NK-92 treated with Interleukin-12 subunit alpha and Interleukin-12 subunit beta, amount 100 ng/mL, for 24 hours (cell line): ENCODE measurements around the gene SLC12A9.

Experiments used
- DNase-seq: peaks from one replicate; lab custom pipeline; 2025; lab: John Stamatoyannopoulos, UW

SLC12A9 gene

GRCh38 chr7:100885440-100886141 is 33.1 kb downstream of the SLC12A9 start:
- no peak for DNase-seq

DNA sequence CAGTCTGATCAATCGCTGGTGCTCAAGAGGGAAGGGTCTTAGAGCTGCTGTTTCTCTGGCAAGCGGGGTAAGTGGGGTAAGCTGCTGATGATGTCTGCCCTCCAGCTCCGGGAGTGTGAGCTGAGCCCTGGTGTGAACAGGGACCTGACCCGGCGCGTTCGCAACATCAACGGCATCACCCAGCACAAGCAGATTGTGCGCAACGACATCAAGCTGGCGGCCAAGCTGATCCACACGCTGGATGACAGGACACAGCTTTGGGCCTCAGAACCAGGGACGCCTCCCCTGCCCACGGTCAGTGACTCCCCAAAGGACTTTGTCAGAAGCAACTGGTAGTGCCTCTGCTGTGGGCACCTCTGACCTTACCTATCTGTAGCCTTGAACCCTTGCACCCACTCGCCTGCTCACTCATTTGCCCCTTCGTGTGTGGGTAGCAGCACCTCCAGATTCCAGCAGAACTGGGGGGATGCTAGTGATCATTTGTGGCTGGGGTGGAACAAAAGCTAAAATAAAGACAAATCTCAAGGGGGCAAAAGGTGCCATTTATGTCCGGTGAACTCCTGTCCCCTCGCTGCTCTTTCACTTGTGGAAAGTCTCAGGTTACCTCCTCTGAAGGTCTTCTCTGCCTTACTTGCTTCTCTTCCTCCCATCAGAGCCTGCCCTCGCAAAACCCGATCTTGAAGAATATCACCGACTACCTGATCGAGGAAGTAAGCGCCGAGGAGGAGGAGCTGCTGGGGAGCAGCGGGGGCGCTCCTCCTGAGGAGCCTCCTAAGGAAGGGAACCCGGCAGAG is 33.8 kb downstream of the SLC12A9 start:
- DNase-seq, result no peak

GRCh38 chr7:100886936-100887515 is 34.5 kb downstream of the SLC12A9 start:
- no peak for DNase-seq

DNA sequence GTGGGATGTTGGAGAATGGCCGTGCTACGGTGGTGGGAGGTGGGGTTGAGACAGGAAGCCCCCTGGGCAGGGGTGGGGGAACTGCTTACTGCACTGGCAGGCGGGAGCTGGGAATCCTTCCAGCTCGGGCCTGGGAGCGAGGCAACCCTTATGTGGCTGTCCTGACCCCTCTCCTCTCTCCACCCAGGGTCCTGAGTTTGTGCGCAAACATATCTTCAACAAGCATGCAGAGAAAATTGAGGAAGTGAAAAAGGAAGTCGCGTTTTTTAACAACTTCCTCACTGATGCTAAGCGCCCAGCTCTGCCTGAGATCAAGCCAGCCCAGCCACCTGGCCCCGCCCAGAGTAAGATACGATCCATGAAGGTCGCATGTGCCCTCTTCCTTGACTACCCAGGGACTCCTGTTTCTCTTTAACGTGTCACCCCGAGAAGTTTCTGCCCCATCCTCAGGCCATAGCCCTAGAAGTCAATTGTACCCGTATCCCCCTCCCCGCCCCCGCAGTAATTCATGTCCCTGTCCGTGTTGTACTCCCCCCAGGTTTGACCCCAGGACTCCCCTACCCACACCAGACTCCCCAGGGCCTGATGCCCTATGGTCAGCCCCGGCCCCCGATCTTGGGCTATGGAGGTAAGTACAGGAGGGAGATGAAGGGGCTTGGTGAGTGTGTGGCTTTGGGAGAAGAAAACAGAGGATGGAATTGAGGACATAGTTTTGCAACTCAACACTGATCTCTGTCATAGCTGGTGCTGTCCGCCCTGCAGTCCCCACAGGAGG is 35.2 kb downstream of the SLC12A9 start:
- DNase-seq, result no peak

GRCh38 chr7:100888291-100888987 is 35.9 kb downstream of the SLC12A9 start:
- DNase-seq, result no peak

- no peak for DNase-seq
Observed at GRCh38 chr7:100888988-100889750, 36.7 kb downstream of the SLC12A9 start, which contains the start of gene UFSP1. Gene UFSP1, minus strand, starts transcription at chr7:100889715. Its CDS starts 444 bp downstream, at chr7:100889271.

DNA sequence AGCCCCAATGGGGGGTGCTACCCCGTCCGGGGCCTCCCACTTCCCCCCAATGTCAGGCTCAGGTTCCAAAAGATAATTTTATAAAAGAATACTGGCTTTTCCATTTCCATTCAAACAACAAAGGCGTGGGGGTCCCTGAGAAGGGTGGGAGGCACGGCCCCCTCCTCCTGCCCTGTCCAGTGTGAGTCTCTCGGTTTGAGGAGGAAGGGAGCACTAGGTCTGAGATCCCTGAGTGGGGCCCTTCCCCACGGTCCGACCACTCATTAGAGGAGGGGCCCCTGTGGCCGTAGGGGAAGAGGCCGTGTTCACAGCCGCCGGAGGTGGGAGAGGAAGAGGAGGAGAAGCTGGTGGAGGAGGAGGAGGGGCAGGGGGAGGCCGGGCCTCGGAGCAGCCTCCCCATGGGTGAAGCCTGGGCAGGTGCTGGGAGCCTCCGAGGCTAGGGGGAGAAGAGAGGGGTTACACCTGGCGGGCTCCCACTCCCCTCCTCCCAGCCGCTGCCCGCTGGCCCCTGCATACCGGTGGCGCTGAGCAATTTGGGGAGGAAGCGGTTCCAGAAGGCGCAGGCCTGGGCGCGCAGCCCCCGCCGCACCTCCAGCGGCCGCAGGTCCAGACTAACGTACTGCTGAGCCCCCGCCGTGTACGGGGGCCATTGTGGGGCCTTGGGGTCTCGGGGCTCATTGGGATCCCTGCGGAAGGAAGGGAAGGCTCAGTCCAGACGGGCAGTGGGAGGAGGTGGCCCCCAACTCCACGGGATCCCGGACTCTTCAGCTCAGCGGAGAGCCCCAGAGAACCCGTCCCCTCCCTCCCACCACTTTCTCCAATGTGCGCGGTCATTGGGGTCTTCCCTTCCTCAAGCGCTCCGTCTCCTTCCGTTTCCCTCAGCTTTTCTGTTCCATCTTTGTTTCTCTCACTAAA is 38.4 kb downstream of the SLC12A9 start:
- no peak for DNase-seq

GRCh38 chr7:100891568-100892247 is 39.2 kb downstream of the SLC12A9 start:
- DNase-seq, result no peak

DNA sequence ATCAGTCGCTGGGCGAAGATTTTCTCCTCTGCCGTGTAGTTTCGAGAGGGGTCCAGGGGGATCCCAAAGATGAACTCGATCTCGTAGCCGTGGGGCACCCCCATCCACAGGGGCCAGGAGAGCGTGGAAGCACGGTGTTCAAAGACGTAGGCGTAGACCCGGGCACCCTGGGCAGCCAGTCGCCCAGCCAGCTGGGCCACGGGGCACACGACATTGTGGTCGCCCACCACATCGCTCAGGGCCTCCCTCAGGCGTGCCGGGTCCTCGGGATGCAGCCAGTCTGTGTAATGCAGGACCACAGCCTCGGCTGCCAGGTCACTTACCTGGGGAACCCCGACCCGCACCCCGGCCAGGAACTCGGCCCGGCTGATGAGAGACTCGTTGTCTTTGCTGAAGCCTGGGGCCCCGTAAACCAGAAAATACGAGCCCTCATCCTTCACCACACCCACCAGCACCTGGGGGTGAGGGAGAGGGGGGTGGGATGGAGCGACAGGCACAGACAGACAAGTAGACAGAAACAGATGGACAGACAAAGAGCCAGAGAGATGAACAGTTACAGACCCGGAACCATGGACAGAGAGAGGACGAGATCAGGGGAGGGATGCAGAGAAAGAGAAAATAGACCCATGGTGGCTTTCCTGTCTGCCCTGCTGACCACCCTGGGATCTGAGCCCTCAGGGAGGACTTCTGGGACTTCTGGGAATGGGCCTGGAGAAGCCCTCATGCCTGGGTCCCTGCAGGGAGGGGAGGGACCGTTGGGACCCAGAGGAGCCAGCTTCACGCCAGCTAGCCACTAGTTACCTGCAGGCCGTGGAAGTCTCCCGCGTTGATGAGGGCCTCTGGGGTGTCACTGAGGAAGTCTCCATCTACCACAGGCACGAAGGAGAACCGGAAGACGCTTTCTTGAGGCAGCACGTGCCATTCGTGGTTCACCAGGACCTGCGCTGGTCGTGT is 40.1 kb downstream of the SLC12A9 start:
- no peak for DNase-seq

DNA sequence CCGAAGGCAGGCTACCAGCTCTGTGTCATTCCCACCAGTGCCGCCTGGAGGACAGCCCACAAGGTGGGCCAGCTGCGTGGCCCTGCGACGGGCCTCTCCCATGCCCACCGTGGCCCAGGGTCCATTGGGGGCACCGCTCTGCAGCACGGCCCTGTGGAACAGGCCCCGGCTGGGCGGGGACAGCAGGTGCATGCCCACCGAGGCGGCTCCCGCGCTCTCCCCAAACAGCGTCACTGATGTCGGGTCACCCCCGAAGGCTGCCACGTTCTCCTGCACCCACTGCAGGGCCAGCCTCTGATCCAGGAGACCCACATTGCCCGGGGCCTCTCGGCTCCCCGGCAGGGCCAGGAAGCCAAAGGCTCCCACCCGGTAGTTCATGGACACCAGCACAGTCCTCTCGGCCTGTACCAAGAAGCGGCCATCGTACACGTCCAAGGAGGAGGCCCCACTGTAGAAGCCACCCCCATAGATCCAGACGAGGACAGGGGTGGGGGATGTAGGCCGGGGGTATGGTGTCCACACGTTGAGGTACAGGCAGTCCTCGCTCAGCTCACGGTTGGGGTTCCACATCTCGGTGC is 40.9 kb downstream of the SLC12A9 start:
- DNase-seq, result no peak

- DNase-seq, result no peak
Observed at GRCh38 chr7:100893910-100894721, 41.6 kb downstream of the SLC12A9 start.

DNA sequence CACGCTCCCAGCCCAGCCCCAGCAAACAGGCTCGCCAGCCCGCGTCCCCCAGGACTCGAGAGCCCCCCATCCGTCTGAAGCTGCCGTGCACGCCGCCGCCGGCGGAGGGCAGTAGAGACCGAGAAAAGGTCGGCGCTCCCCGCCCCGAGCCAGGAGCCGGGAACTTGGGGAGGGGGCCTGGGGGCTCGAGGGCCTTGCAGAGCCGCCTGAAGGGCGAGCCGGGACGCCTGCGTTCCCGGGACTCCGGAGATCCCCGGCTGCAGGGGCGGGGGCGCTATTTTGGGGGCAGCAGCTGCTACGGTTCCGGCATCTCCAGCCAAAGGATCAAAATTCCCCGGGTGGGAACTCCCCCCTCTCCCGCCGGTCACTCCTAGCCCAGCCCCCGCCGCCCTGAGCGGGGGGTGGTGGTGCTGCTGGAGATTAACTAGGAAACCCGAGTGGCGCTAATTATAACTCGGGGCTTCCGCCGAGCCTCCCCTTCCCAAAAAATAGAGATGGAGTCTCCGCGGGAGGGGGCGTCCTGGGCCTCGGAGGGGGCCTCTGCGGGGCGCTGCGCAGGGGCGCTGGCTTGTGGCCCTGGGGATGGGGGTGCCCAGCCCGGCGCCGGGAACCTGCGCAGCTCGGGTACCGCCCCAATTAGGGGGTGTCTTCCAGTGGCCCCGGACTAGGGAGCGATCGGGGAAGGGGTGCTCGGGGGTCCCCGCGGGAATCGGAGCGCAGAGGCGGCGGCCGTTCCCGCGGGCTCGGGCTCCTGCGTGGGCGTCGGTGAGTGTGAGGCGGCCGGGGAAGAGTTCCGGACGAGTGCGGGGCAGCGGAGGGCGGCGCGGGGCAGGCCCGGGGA is 42.6 kb downstream of the SLC12A9 start:
- DNase-seq, result no peak

DNA sequence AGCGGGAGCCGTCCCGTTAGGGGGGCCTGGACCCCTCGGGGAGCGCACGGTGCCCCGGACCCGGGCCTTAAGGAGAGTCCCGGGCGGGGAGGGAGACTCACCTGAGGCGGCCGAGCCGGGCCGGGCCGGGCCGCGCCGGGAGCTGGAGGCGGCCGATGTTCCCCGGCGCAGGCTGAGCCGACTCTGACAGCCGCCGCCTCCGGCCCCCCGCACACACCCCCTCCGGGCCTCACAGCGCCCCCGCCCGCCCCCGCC is 43.1 kb downstream of the SLC12A9 start, which contains the start of gene ACHE:
ACHE (minus strand) TSS at position 188 of the 255 bp plus-strand sequence. CDS start 1,656 bp downstream, outside the sequence.
- DNase-seq, result no peak

- no peak for DNase-seq
Observed at GRCh38 chr7:100895956-100896731, 43.6 kb downstream of the SLC12A9 start.
